SK-N-SH (cell line): ENCODE measurements around the gene CEP89. TPM values are rescaled to one million over a fixed set of nuclear protein-coding genes. Genes with fewer than 3 reads are reported as not detected.

ENCODE experiments used
- CTCF ChIA-PET: fragments of 300-600, 350-600 bp; formaldehyde crosslinking; extraction: SDS; loops from one replicate; lab custom pipeline; 2021; lab: Yijun Ruan, JAX
- POLR2A ChIA-PET: fragments of 350-600 bp; sonication (Branson Sonifier 250); formaldehyde crosslinking; extraction: SDS; loops from one replicate; lab custom pipeline; 2020; ENCODE audit warnings: antibody characterized with exemption, inconsistent platforms; lab: Yijun Ruan, JAX
- DNase-seq: peaks from one replicate; pipeline ENCODE4 v3.0.0; 2012
- H2AFZ ChIP-seq: fragments of 200-600 bp; sonication (generic); 2 replicates; pipeline ENCODE4 v1.8.1; 2016; ENCODE audit warnings: antibody characterized with exemption, mild to moderate bottlenecking, low read depth
- H3F3A ChIP-seq: fragments of 200-600 bp; sonication (generic); replicated peaks from 2 replicates; pipeline ENCODE3; 2016; ENCODE audit warnings: antibody characterized with exemption, mild to moderate bottlenecking; ENCODE audit not compliant: insufficient read depth
- H3K27ac ChIP-seq, 2 experiments: fragments of 200-500 bp in 1 of 2; fragments of 200-600 bp in 1 of 2; sonication (Bioruptor generic) in 1 of 2; sonication (generic), shearing (Covaris generic) in 1 of 2; 2 replicates each; pipeline versions ENCODE4 v1.5.1 to v1.6.1; 2014 to 2016; ENCODE audit warnings: low read depth in 2 of 2, inconsistent platforms in 1 of 2, low read length in 1 of 2, mild to moderate bottlenecking in 1 of 2, mixed read lengths in 1 of 2
- H3K27me3 ChIP-seq: fragments of 200-600 bp; sonication (generic), shearing (Covaris generic); 2 replicates; pipeline ENCODE4 v1.6.1; 2016; ENCODE audit warnings: mixed run types; ENCODE audit not compliant: insufficient read depth
- H3K36me3 ChIP-seq, 2 experiments: fragments of 200-500 bp in 1 of 2; fragments of 200-600 bp in 1 of 2; sonication (Bioruptor generic) in 1 of 2; sonication (generic) in 1 of 2; replicated peaks in 1 of 2; 2 replicates each; pipeline versions ENCODE3 to v1.5.1; 2014 to 2016; ENCODE audit warnings: low read length in 1 of 2, mild to moderate bottlenecking in 1 of 2; ENCODE audit not compliant: insufficient read depth in 2 of 2, control insufficient read depth in 1 of 2
- H3K4me1 ChIP-seq, 2 experiments: fragments of 200-500 bp in 1 of 2; fragments of 200-600 bp in 1 of 2; sonication (Bioruptor generic) in 1 of 2; sonication (generic), shearing (Covaris generic) in 1 of 2; 2 replicates each; pipeline versions ENCODE4 v1.5.1 to v1.6.1; 2014 to 2016; ENCODE audit warnings: low read depth in 1 of 2, low read length in 1 of 2, mixed run types in 1 of 2; ENCODE audit not compliant: insufficient read depth in 2 of 2, control insufficient read depth in 1 of 2
- H3K4me2 ChIP-seq: fragments of 200-600 bp; sonication (generic), shearing (Covaris generic); 2 replicates; pipeline ENCODE4 v1.6.1; 2017; ENCODE audit warnings: mixed run types
- H3K4me3 ChIP-seq, 2 experiments: fragments of 200-500 bp in 1 of 2; fragments of 200-600 bp in 1 of 2; sonication (Bioruptor generic) in 1 of 2; sonication (generic), shearing (Covaris generic) in 1 of 2; 2 replicates each; pipeline versions ENCODE4 v1.5.1 to v1.8.1; 2014 to 2016; ENCODE audit warnings: low read depth in 2 of 2, inconsistent platforms in 1 of 2, low read length in 1 of 2, mild to moderate bottlenecking in 1 of 2, mixed read lengths in 1 of 2, moderate library complexity in 1 of 2
- H3K79me2 ChIP-seq: fragments of 200-600 bp; sonication (generic); 2 replicates; pipeline ENCODE4 v1.8.1; 2017; ENCODE audit warnings: mild to moderate bottlenecking; ENCODE audit not compliant: insufficient read depth
- H3K9ac ChIP-seq: fragments of 200-600 bp; sonication (generic); 2 replicates; pipeline ENCODE4 v1.6.1; 2017; ENCODE audit warnings: mixed run types
- H3K9me2 ChIP-seq: fragments of 200-600 bp; sonication (generic); 2 replicates; pipeline ENCODE4 v1.6.1; 2017; ENCODE audit warnings: mixed run types
- H3K9me3 ChIP-seq: fragments of 200-600 bp; sonication (generic); 2 replicates; pipeline ENCODE4 v1.6.1; 2017; ENCODE audit warnings: mixed run types, mild to moderate bottlenecking, moderate library complexity
- H4K20me1 ChIP-seq: fragments of 200-600 bp; sonication (generic); 2 replicates; pipeline ENCODE4 v1.6.1; 2017; ENCODE audit warnings: mild to moderate bottlenecking, mixed run types; ENCODE audit not compliant: insufficient read depth
- CHD2 ChIP-seq: fragments of 150-350 bp; IDR thresholded peaks from 2 replicates; pipeline ENCODE4 v1.6.1; 2018; ENCODE audit warnings: low read length; ENCODE audit not compliant: partially characterized antibody
- CTCF ChIP-seq: fragments of 200-600 bp; sonication (generic); IDR thresholded peaks from 2 replicates; pipeline ENCODE4 v1.6.1; 2017; ENCODE audit warnings: antibody characterized with exemption, mild to moderate bottlenecking, moderate library complexity
- ELF1 ChIP-seq: IDR thresholded peaks from 2 replicates; pipeline ENCODE4 v1.4.0; 2012
- EZH2phosphoT487 ChIP-seq: fragments of 200-600 bp; sonication (generic); IDR thresholded peaks from 2 replicates; pipeline ENCODE4 v1.6.1; 2017; ENCODE audit warnings: low read depth, mixed run types, mild to moderate bottlenecking, antibody characterized with exemption, moderate library complexity, borderline replicate concordance
- FOXM1 ChIP-seq: IDR thresholded peaks from 2 replicates; pipeline ENCODE4 v1.4.0; 2012; ENCODE audit warnings: low read depth, mild to moderate bottlenecking
- GABPA ChIP-seq: IDR thresholded peaks from 2 replicates; pipeline ENCODE4 v1.4.0; 2012; ENCODE audit warnings: low read depth, mild to moderate bottlenecking
- GATA2 ChIP-seq: sonication (generic); formaldehyde crosslinking; IDR thresholded peaks from 2 replicates; pipeline ENCODE4 v1.5.0; 2020; ENCODE audit warnings: mild to moderate bottlenecking, missing genetic modification reagents
- MEF2A ChIP-seq: IDR thresholded peaks from 2 replicates; pipeline ENCODE4 v1.4.0; 2012; ENCODE audit warnings: low read depth, borderline replicate concordance
- MXI1 ChIP-seq: IDR thresholded peaks from 2 replicates; pipeline ENCODE4 v1.6.1; 2012; ENCODE audit warnings: mild to moderate bottlenecking, low read depth, low read length, improper control_type of control experiment
- NFIC ChIP-seq: IDR thresholded peaks from 2 replicates; pipeline ENCODE4 v1.4.0; 2012; ENCODE audit warnings: borderline replicate concordance
- RCOR1 ChIP-seq: fragments of 150-350 bp; IDR thresholded peaks from 2 replicates; pipeline ENCODE4 v1.6.1; 2017; ENCODE audit warnings: antibody characterized with exemption, low read length
- RFX5 ChIP-seq: IDR thresholded peaks from 2 replicates; pipeline ENCODE4 v1.6.1; 2012; ENCODE audit warnings: mild to moderate bottlenecking, improper control_type of control experiment, low read length
- SIN3A ChIP-seq: IDR thresholded peaks from 2 replicates; pipeline ENCODE4 v1.6.1; 2012; ENCODE audit warnings: low read depth, mild to moderate bottlenecking, low read length, moderate library complexity, borderline replicate concordance
- SMC3 ChIP-seq: IDR thresholded peaks from 2 replicates; pipeline ENCODE4 v1.6.1; 2012; ENCODE audit warnings: low read depth, low read length, improper control_type of control experiment
- TCF12 ChIP-seq: IDR thresholded peaks from 2 replicates; pipeline ENCODE4 v1.4.0; 2012
- TEAD4 ChIP-seq: IDR thresholded peaks from 2 replicates; pipeline ENCODE4 v1.4.0; 2012; ENCODE audit warnings: mild to moderate bottlenecking, borderline replicate concordance; ENCODE audit not compliant: insufficient read depth
- WGBS: methylation state at CpG from one replicate; pipeline ENCODE4 v1.1.6; 2017; ENCODE audit warnings: low lambda C conversion rate; 5-methylcytosine and 5-hydroxymethylcytosine counted together
- polyA plus RNA-seq, 3 experiments: library from polyadenylated mRNA; depleted of rRNA; stranded (reverse); fragments of >200 nt; gene quantifications; 2 replicates each; pipeline ENCODE4 v1.2.3, GENCODE V29; 2012
- TF ChIP-seq, protein P1 (sequence below): IDR thresholded peaks from 2 replicates; pipeline ENCODE4 v1.6.1; 2012; ENCODE audit warnings: mild to moderate bottlenecking, low read depth, low read length, moderate library complexity

Gene CEP89
- polyA plus RNA-seq, 1 of the 3 experiments (the other 2 are of a cell fraction): 16.4 TPM

GRCh38 chr19:32889137-32889934 is 82.4 kb downstream of the CEP89 start:
- Histone ChIP-seq H3K9me2 (no peaks in the 10 kb centered on the region), H3K9me3 (0 out of 2 replicates have a peak, but pooled peaks cover 4% of the 10 kb centered on the region), H4K20me1 (no peaks in the 10 kb centered on the region), H3K9ac (no peak overlapping the region), H3K79me2 (no peaks in the 10 kb centered on the region), H3K4me1 (no peaks in the 10 kb centered on the region), H2AFZ (no peak overlapping the region), H3K27me3 (no peaks in the 10 kb centered on the region), H3K4me3 (no peak overlapping the region)
- 85% methylated on average over 11 of the region's 11 CpGs for WGBS
- CTCF ChIA-PET: interaction anchor here (0.6 kb wide), 1 partner anchor 46 kb away, joined by 3 read pairs; no protein-coding TSS in a partner anchor
- no peak for TF ChIP-seq TEAD4
- TF ChIP-seq SIN3A: no peak
- TF ChIP-seq GABPA: no peak
- TF ChIP-seq, protein P1, sequence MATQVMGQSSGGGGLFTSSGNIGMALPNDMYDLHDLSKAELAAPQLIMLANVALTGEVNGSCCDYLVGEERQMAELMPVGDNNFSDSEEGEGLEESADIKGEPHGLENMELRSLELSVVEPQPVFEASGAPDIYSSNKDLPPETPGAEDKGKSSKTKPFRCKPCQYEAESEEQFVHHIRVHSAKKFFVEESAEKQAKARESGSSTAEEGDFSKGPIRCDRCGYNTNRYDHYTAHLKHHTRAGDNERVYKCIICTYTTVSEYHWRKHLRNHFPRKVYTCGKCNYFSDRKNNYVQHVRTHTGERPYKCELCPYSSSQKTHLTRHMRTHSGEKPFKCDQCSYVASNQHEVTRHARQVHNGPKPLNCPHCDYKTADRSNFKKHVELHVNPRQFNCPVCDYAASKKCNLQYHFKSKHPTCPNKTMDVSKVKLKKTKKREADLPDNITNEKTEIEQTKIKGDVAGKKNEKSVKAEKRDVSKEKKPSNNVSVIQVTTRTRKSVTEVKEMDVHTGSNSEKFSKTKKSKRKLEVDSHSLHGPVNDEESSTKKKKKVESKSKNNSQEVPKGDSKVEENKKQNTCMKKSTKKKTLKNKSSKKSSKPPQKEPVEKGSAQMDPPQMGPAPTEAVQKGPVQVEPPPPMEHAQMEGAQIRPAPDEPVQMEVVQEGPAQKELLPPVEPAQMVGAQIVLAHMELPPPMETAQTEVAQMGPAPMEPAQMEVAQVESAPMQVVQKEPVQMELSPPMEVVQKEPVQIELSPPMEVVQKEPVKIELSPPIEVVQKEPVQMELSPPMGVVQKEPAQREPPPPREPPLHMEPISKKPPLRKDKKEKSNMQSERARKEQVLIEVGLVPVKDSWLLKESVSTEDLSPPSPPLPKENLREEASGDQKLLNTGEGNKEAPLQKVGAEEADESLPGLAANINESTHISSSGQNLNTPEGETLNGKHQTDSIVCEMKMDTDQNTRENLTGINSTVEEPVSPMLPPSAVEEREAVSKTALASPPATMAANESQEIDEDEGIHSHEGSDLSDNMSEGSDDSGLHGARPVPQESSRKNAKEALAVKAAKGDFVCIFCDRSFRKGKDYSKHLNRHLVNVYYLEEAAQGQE: no peak
- no peak for TF ChIP-seq CHD2
- no peak for TF ChIP-seq MEF2A
- no peak for TF ChIP-seq RCOR1
- TF ChIP-seq NFIC: no peak
- no peak for TF ChIP-seq ELF1
- no peak for TF ChIP-seq FOXM1
- no peak for TF ChIP-seq EZH2phosphoT487
- no peak for TF ChIP-seq TCF12
- no peak for TF ChIP-seq MXI1
- TF ChIP-seq RFX5: no peak
- no peak for TF ChIP-seq CTCF
- no peak for TF ChIP-seq GATA2
- TF ChIP-seq SMC3: no peak
- TF ChIP-seq, all 33 proteins: peak for 0
- Histone ChIP-seq H3K4me2 (no peak overlapping the region), H3K36me3 (peaks cover 0 to 39% of the 10 kb centered on the region in 2 experiments), H3K27ac (no peak overlapping the region), H3F3A (no peaks in the 10 kb centered on the region)
- DNase-seq: no peak
- POLR2A ChIA-PET: no interaction called here
